ENCODE measurements around the gene SBF2. TPM values are rescaled to one million over a fixed set of nuclear protein-coding genes. Genes with fewer than 3 reads are reported as not detected.

SBF2 gene
- total and polyA plus RNA-seq, 2 of the 13 experiments (the other 11 are each of a cell fraction or from before 2014, with no cell fraction given), result 24.0 to 45.8 TPM

DNA sequence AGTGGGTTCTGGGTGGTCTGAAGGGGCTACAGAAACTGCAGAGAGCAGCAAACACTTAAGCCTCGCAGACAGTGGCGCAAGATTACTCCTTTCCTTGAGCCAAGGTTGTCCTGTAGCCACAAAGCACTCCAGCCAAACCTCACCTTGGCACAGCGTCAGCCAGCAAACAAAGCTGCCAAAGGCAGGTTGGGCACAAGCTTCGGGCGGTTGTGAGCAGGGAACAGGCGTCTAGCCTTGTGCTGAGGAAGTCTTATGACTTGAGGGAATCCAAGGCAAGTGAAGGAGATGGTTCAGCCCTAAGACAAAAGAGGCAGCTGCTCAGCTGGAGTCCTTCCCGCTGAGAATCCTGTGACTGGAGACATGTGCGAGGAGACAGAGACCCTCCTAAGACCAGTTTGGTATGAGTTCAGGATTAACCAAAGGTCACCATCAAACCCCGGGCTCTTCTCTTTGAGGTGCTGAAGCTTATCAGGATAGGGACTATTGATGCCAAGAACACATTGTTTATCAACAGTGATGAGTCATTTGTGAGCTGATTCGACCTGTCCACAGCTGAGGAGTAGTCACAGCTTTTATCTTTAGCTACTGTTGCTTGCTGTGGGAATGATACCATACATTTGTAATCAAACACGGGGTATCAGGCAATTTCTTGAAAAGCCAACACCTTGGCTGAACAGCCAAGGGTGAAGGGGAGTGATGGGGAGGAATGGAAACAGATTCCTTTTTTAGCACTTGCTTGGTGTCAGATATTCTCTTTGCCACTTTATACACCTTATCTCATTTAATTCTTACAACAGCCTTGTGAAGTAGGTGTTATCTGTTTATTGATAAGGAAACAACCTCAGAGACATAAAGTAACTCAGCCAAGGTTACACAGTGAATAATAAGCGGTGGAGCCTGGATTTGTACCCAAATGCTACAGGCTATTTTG lies 15.4 kb upstream of the SBF2 start (continued):
- peak in 1 of 2 experiments; percentile 19; a peak in 1 of 4 replicates for TF ChIP-seq EP300 (IDR thresholded peaks at IDR 0.05; ENCODE audit: low read depth in 2 of 2, low read length in 2 of 2)
- TF ChIP-seq EP300 (CRISPR knock-in tag; IDR thresholded peaks at IDR 0.05; ENCODE audit: borderline replicate concordance), result no peak
- no peak for TF ChIP-seq ARID2 (CRISPR knock-in tag; IDR thresholded peaks at IDR 0.05; ENCODE audit: borderline replicate concordance)
- peak; percentile 69; the same call in 1 of the 2 replicates for TF ChIP-seq FOSL1 (CRISPR knock-in tag; IDR thresholded peaks at IDR 0.05; ENCODE audit: borderline replicate concordance)
- TF ChIP-seq ZNF557 (CRISPR knock-in tag; IDR thresholded peaks at IDR 0.05), result no peak
- no peak for TF ChIP-seq MATR3 (CRISPR knock-in tag; IDR thresholded peaks at IDR 0.05)
- TF ChIP-seq, protein P1, sequence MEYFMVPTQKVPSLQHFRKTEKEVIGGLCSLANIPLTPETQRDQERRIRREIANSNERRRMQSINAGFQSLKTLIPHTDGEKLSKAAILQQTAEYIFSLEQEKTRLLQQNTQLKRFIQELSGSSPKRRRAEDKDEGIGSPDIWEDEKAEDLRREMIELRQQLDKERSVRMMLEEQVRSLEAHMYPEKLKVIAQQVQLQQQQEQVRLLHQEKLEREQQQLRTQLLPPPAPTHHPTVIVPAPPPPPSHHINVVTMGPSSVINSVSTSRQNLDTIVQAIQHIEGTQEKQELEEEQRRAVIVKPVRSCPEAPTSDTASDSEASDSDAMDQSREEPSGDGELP (IDR thresholded peaks at IDR 0.05; ENCODE audit: borderline replicate concordance, low read depth), result peak; percentile 68; the same call in 1 of the 2 replicates
- TF ChIP-seq CREM (IDR thresholded peaks at IDR 0.05), result peak; percentile 31; the same call in 1 of the 2 replicates
- no peak for TF ChIP-seq CREM (CRISPR knock-in tag; IDR thresholded peaks at IDR 0.05)
- TF ChIP-seq REL (CRISPR knock-in tag; conservative IDR thresholded peaks at IDR 0.05), result no peak
- no peak for TF ChIP-seq THYN1 (CRISPR knock-in tag; IDR thresholded peaks at IDR 0.05; ENCODE audit: borderline replicate concordance, low read depth)
- no peak for TF ChIP-seq MXI1 (IDR thresholded peaks at IDR 0.05; ENCODE audit: borderline replicate concordance, low read depth, low read length)
- TF ChIP-seq ZNF749 (CRISPR knock-in tag; IDR thresholded peaks at IDR 0.05; ENCODE audit: borderline replicate concordance), result no peak
- no peak for TF ChIP-seq RBM22 (optimal IDR thresholded peaks at IDR 0.05; ENCODE audit: low read length)
- TF ChIP-seq, protein P2, sequence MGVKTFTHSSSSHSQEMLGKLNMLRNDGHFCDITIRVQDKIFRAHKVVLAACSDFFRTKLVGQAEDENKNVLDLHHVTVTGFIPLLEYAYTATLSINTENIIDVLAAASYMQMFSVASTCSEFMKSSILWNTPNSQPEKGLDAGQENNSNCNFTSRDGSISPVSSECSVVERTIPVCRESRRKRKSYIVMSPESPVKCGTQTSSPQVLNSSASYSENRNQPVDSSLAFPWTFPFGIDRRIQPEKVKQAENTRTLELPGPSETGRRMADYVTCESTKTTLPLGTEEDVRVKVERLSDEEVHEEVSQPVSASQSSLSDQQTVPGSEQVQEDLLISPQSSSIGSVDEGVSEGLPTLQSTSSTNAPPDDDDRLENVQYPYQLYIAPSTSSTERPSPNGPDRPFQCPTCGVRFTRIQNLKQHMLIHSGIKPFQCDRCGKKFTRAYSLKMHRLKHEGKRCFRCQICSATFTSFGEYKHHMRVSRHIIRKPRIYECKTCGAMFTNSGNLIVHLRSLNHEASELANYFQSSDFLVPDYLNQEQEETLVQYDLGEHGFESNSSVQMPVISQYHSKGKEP (CRISPR knock-in tag; IDR thresholded peaks at IDR 0.05), result no peak
- TF ChIP-seq, protein P3, sequence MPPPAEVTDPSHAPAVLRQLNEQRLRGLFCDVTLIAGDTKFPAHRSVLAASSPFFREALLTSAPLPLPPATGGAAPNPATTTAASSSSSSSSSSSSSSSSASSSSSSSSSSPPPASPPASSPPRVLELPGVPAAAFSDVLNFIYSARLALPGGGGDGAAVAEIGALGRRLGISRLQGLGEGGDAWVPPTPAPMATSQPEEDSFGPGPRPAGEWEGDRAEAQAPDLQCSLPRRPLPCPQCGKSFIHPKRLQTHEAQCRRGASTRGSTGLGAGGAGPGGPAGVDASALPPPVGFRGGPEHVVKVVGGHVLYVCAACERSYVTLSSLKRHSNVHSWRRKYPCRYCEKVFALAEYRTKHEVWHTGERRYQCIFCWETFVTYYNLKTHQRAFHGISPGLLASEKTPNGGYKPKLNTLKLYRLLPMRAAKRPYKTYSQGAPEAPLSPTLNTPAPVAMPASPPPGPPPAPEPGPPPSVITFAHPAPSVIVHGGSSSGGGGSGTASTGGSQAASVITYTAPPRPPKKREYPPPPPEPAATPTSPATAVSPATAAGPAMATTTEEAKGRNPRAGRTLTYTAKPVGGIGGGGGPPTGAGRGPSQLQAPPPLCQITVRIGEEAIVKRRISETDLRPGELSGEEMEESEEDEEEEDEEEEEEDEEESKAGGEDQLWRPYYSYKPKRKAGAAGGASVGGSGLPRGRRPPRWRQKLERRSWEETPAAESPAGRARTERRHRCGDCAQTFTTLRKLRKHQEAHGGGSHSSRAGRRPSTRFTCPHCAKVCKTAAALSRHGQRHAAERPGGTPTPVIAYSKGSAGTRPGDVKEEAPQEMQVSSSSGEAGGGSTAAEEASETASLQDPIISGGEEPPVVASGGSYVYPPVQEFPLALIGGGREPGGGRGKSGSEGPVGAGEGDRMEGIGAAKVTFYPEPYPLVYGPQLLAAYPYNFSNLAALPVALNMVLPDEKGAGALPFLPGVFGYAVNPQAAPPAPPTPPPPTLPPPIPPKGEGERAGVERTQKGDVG (CRISPR knock-in tag; IDR thresholded peaks at IDR 0.05; ENCODE audit: borderline replicate concordance), result no peak
- no peak for TF ChIP-seq ZBTB42 (CRISPR knock-in tag; IDR thresholded peaks at IDR 0.05)
- no peak for TF ChIP-seq ZNF558 (CRISPR knock-in tag; IDR thresholded peaks at IDR 0.05; ENCODE audit: borderline replicate concordance)
- TF ChIP-seq, protein P4, sequence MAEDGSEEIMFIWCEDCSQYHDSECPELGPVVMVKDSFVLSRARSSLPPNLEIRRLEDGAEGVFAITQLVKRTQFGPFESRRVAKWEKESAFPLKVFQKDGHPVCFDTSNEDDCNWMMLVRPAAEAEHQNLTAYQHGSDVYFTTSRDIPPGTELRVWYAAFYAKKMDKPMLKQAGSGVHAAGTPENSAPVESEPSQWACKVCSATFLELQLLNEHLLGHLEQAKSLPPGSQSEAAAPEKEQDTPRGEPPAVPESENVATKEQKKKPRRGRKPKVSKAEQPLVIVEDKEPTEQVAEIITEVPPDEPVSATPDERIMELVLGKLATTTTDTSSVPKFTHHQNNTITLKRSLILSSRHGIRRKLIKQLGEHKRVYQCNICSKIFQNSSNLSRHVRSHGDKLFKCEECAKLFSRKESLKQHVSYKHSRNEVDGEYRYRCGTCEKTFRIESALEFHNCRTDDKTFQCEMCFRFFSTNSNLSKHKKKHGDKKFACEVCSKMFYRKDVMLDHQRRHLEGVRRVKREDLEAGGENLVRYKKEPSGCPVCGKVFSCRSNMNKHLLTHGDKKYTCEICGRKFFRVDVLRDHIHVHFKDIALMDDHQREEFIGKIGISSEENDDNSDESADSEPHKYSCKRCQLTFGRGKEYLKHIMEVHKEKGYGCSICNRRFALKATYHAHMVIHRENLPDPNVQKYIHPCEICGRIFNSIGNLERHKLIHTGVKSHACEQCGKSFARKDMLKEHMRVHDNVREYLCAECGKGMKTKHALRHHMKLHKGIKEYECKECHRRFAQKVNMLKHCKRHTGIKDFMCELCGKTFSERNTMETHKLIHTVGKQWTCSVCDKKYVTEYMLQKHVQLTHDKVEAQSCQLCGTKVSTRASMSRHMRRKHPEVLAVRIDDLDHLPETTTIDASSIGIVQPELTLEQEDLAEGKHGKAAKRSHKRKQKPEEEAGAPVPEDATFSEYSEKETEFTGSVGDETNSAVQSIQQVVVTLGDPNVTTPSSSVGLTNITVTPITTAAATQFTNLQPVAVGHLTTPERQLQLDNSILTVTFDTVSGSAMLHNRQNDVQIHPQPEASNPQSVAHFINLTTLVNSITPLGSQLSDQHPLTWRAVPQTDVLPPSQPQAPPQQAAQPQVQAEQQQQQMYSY (CRISPR knock-in tag; IDR thresholded peaks at IDR 0.05), result no peak
